SK-N-SH treated with all-trans-retinoic acid at 6 μM for 48 hours (cell line): ENCODE data around the gene UVRAG.

Experiments
- ATAC-seq: fragments of 200-7000 bp; cut with Tn5 transposase; 3 replicates; pipeline ENCODE4 v1.9.1; 2020; ENCODE audit warnings: mild to moderate bottlenecking, moderate library complexity
- ARNTL ChIP-seq: fragments of 450-650 bp; formaldehyde crosslinking; IDR thresholded peaks from 2 replicates; pipeline ENCODE4 v1.5.0; 2020; ENCODE audit warnings: low read depth, mild to moderate bottlenecking, moderate library complexity, borderline replicate concordance
- BACH2 ChIP-seq: fragments of 250-450 bp; sonication (Bioruptor Pico); IDR thresholded peaks from 2 replicates; pipeline ENCODE4 v1.9.0; 2021; ENCODE audit warnings: mild to moderate bottlenecking, borderline replicate concordance
- CSDC2 ChIP-seq: fragments of 250-450 bp; sonication (Bioruptor Pico); IDR thresholded peaks from 2 replicates; pipeline ENCODE4 v1.5.0; 2020; ENCODE audit warnings: mild to moderate bottlenecking, moderate library complexity
- ESRRG ChIP-seq: fragments of 250-450 bp; sonication (Bioruptor Pico); IDR thresholded peaks from 2 replicates; pipeline ENCODE4 v1.6.1; 2021; ENCODE audit warnings: mild to moderate bottlenecking
- GLIS3 ChIP-seq: fragments of 250-450 bp; sonication (Bioruptor Pico); IDR thresholded peaks from 2 replicates; pipeline ENCODE4 v1.5.0; 2020; ENCODE audit warnings: mild to moderate bottlenecking, moderate library complexity
- ISL1 ChIP-seq: fragments of 250-450 bp; sonication (Bioruptor Pico); IDR thresholded peaks from 2 replicates; pipeline ENCODE4 v2.1.2; 2022; ENCODE audit warnings: mild to moderate bottlenecking, moderate library complexity
- OSR1 ChIP-seq: fragments of 250-450 bp; sonication (Bioruptor Pico); IDR thresholded peaks from 2 replicates; pipeline ENCODE4 v1.8.0; 2022; ENCODE audit warnings: moderate library complexity, mild to moderate bottlenecking, inconsistent platforms
- PPARA ChIP-seq: fragments of 250-450 bp; sonication (Bioruptor Pico); IDR thresholded peaks from 2 replicates; pipeline ENCODE4 v1.5.0; 2020; ENCODE audit warnings: mild to moderate bottlenecking, borderline replicate concordance
- RARB ChIP-seq: fragments of 250-450 bp; sonication (Bioruptor Pico); IDR thresholded peaks from 2 replicates; pipeline ENCODE4 v1.8.0; 2021; ENCODE audit warnings: mild to moderate bottlenecking, moderate library complexity
- SNAI2 ChIP-seq: fragments of 250-450 bp; sonication (Bioruptor Pico); IDR thresholded peaks from 2 replicates; pipeline ENCODE4 v1.5.0; 2020; ENCODE audit warnings: mild to moderate bottlenecking, moderate library complexity
- TOX ChIP-seq: fragments of 250-450 bp; sonication (Bioruptor Pico); IDR thresholded peaks from 2 replicates; pipeline ENCODE4 v1.8.0; 2021; ENCODE audit warnings: mild to moderate bottlenecking, moderate library complexity, borderline replicate concordance
- ZFP3 ChIP-seq: fragments of 250-450 bp; sonication (Bioruptor Pico); IDR thresholded peaks from 2 replicates; pipeline ENCODE4 v1.5.0; 2020; ENCODE audit warnings: mild to moderate bottlenecking, moderate library complexity
- ZFP30 ChIP-seq: fragments of 450-650 bp; formaldehyde crosslinking; IDR thresholded peaks from 2 replicates; pipeline ENCODE4 v1.5.0; 2022; ENCODE audit warnings: mild to moderate bottlenecking, moderate library complexity
- ZNF70 ChIP-seq: fragments of 450-650 bp; formaldehyde crosslinking; IDR thresholded peaks from 2 replicates; pipeline ENCODE4 v1.5.0; 2020; ENCODE audit warnings: mild to moderate bottlenecking, moderate library complexity
- ZNF8 ChIP-seq: fragments of 450-650 bp; formaldehyde crosslinking; IDR thresholded peaks from 2 replicates; pipeline ENCODE4 v1.5.0; 2020; ENCODE audit warnings: mild to moderate bottlenecking, moderate library complexity
- TF ChIP-seq, protein P1 (sequence below): fragments of 250-450 bp; sonication (Bioruptor Pico); IDR thresholded peaks from 2 replicates; pipeline ENCODE4 v1.5.1; 2021; ENCODE audit warnings: mild to moderate bottlenecking, moderate library complexity
- TF ChIP-seq, protein P2 (sequence below): fragments of 250-450 bp; sonication (Bioruptor Pico); IDR thresholded peaks from 2 replicates; pipeline ENCODE4 v1.8.0; 2021; ENCODE audit warnings: low read depth, mild to moderate bottlenecking, moderate library complexity, borderline replicate concordance
- TF ChIP-seq, protein P3 (sequence below): fragments of 250-450 bp; sonication (Bioruptor Pico); IDR thresholded peaks from 2 replicates; pipeline ENCODE4 v1.8.0; 2020; ENCODE audit warnings: mild to moderate bottlenecking, moderate library complexity, borderline replicate concordance
- TF ChIP-seq, protein P4 (sequence below): fragments of 250-450 bp; sonication (Bioruptor Pico); IDR thresholded peaks from 2 replicates; pipeline ENCODE4 v1.5.0; 2020; ENCODE audit warnings: mild to moderate bottlenecking, moderate library complexity

The UVRAG gene

DNA sequence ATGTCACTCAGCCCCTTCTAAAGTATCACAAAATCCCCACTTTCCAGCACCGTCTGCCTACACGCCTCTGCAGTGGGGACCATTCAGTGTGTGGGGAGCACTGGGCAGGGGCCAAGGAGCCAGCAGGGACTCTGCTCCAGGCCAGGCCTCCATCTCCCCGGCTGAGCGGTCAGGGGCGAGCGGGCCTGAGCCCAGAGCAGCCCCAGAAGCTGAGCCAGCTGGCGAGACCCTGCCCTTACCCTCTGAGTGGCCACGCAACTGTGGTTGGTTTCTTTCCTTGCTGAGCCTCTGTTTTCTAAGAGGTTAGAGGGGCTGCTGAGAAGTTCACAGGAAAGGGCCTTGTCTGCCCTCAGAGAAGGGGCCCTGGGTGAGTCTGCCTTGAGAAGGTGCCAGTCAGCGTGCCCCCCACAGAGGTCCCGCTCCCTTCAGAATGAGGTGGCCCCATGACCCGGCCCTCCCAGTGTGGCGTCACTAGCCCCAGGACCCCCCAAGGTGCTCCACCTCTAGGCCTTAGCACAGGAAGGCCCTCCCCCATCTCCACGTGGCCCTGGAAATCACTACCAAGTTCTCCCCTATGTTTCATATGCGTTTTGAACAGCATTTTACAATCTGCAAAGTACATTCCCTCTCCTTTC lies 344.4 kb downstream of the UVRAG start:
- TF ChIP-seq ARNTL (CRISPR knock-in tag) (no peak), TOX (CRISPR knock-in tag) (no peak), BACH2 (CRISPR knock-in tag) (no peak), RARB (CRISPR knock-in tag) (no peak)
- TF ChIP-seq, protein P1, sequence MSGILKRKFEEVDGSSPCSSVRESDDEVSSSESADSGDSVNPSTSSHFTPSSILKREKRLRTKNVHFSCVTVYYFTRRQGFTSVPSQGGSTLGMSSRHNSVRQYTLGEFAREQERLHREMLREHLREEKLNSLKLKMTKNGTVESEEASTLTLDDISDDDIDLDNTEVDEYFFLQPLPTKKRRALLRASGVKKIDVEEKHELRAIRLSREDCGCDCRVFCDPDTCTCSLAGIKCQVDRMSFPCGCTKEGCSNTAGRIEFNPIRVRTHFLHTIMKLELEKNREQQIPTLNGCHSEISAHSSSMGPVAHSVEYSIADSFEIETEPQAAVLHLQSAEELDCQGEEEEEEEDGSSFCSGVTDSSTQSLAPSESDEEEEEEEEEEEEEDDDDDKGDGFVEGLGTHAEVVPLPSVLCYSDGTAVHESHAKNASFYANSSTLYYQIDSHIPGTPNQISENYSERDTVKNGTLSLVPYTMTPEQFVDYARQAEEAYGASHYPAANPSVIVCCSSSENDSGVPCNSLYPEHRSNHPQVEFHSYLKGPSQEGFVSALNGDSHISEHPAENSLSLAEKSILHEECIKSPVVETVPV (CRISPR knock-in tag) = no peak
- no peak for ATAC-seq

DNA sequence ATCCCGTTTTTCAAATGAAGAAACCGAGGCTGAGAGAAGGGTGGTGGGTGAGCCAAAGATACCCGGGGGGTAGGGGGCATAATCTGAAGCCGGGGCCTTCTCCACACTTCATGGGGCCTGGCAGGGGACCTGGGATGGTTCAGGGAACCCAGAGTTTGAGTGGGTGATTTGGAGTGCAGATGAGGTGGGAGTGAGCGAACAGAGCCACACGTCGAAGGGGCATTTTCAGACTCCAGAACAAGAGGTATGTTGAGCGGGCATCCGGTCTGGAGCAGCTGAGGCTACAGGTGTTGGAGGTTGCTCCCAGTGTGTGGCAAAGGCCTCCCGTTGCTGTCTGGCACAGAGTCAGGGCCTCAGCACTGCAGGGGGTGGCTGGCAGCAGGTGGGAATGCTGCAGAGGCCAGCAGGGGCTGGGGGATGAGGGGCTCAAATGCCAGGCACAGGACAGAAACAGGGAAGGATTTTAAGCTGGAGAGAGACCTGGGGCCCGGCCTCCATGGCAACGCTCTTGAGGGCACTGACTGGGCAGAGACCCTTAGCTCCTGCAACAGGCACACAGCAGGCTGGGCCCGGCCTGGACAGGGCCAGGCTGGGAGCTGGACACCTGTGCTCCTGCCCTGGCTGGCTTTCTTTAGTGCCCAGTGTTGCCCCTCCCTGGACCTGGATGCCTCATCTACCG lies 345.1 kb downstream of the UVRAG start:
- no peak for ATAC-seq
- no peak for TF ChIP-seq ZNF70 (CRISPR knock-in tag)
- no peak for TF ChIP-seq OSR1 (CRISPR knock-in tag)
- TF ChIP-seq RARB (CRISPR knock-in tag) = no peak
- no peak for TF ChIP-seq ESRRG (CRISPR knock-in tag)
- TF ChIP-seq, protein P2, sequence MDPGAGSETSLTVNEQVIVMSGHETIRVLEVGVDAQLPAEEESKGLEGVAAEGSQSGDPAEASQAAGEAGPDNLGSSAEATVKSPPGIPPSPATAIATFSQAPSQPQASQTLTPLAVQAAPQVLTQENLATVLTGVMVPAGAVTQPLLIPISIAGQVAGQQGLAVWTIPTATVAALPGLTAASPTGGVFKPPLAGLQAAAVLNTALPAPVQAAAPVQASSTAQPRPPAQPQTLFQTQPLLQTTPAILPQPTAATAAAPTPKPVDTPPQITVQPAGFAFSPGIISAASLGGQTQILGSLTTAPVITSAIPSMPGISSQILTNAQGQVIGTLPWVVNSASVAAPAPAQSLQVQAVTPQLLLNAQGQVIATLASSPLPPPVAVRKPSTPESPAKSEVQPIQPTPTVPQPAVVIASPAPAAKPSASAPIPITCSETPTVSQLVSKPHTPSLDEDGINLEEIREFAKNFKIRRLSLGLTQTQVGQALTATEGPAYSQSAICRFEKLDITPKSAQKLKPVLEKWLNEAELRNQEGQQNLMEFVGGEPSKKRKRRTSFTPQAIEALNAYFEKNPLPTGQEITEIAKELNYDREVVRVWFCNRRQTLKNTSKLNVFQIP (CRISPR knock-in tag) = no peak
- no peak for TF ChIP-seq ZFP3 (CRISPR knock-in tag)
- TF ChIP-seq ZFP30 = no peak
- TF ChIP-seq ARNTL (CRISPR knock-in tag) = no peak
- TF ChIP-seq, protein P3, sequence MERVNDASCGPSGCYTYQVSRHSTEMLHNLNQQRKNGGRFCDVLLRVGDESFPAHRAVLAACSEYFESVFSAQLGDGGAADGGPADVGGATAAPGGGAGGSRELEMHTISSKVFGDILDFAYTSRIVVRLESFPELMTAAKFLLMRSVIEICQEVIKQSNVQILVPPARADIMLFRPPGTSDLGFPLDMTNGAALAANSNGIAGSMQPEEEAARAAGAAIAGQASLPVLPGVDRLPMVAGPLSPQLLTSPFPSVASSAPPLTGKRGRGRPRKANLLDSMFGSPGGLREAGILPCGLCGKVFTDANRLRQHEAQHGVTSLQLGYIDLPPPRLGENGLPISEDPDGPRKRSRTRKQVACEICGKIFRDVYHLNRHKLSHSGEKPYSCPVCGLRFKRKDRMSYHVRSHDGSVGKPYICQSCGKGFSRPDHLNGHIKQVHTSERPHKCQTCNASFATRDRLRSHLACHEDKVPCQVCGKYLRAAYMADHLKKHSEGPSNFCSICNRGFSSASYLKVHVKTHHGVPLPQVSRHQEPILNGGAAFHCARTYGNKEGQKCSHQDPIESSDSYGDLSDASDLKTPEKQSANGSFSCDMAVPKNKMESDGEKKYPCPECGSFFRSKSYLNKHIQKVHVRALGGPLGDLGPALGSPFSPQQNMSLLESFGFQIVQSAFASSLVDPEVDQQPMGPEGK (CRISPR knock-in tag) = no peak
- TF ChIP-seq, protein P4, sequence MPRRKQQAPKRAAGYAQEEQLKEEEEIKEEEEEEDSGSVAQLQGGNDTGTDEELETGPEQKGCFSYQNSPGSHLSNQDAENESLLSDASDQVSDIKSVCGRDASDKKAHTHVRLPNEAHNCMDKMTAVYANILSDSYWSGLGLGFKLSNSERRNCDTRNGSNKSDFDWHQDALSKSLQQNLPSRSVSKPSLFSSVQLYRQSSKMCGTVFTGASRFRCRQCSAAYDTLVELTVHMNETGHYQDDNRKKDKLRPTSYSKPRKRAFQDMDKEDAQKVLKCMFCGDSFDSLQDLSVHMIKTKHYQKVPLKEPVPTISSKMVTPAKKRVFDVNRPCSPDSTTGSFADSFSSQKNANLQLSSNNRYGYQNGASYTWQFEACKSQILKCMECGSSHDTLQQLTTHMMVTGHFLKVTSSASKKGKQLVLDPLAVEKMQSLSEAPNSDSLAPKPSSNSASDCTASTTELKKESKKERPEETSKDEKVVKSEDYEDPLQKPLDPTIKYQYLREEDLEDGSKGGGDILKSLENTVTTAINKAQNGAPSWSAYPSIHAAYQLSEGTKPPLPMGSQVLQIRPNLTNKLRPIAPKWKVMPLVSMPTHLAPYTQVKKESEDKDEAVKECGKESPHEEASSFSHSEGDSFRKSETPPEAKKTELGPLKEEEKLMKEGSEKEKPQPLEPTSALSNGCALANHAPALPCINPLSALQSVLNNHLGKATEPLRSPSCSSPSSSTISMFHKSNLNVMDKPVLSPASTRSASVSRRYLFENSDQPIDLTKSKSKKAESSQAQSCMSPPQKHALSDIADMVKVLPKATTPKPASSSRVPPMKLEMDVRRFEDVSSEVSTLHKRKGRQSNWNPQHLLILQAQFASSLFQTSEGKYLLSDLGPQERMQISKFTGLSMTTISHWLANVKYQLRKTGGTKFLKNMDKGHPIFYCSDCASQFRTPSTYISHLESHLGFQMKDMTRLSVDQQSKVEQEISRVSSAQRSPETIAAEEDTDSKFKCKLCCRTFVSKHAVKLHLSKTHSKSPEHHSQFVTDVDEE (CRISPR knock-in tag) = no peak
- no peak for TF ChIP-seq SNAI2 (CRISPR knock-in tag)
- TF ChIP-seq CSDC2 (CRISPR knock-in tag) = no peak
- TF ChIP-seq, all 23 proteins: peak for 0

DNA sequence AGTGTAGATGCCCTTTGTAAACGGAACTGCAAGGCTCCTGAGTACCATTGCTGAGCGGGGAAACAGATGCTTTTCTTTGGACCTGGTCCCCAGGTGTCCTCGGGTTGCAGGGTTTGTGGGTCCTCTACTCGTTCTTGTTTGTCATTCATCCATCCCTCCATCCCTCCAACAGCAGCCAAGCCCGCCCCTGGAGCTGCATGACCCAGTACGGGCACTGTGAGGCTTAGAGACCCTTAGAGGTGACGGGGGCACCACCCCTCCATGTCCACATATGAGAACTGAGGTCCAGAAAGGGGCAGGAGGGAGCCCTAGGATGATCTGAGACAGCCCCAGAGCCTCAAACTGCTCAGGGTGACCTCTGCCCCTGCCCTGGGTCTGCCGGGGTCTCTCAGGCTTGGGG lies 345.8 kb downstream of the UVRAG start:
- ATAC-seq = no peak
- TF ChIP-seq PPARA (CRISPR knock-in tag) (no peak), ZNF70 (CRISPR knock-in tag) (no peak), ZFP30 (no peak), ZFP3 (CRISPR knock-in tag) (no peak), BACH2 (CRISPR knock-in tag) (no peak), SNAI2 (CRISPR knock-in tag) (no peak), TOX (CRISPR knock-in tag) (no peak), GLIS3 (CRISPR knock-in tag) (no peak), ISL1 (no peak), ZNF8 (CRISPR knock-in tag) (no peak), CSDC2 (CRISPR knock-in tag) (no peak)
- TF ChIP-seq, protein P2 (CRISPR knock-in tag) = no peak
- TF ChIP-seq, protein P4 (CRISPR knock-in tag) = no peak
- TF ChIP-seq, protein P3 (CRISPR knock-in tag) = no peak
